ENCODE measurements around the gene FN3K.

FN3K gene

GRCh38 chr17:82734987-82735866 is at the start of gene FN3K:
Gene FN3K, plus strand, starts transcription at chr17:82735615. Its CDS starts 22 bp downstream, at chr17:82735637.
- DNase-seq (ENCODE audit: low read depth) = peak; percentile 39
- peak within 1 kb of the TSS; percentile 65 for H3K4me3 ChIP-seq (ENCODE audit: low read depth, low read length)

- no peak for DNase-seq (ENCODE audit: low read depth)
- no peak overlapping the region for H3K4me3 ChIP-seq (ENCODE audit: low read depth, low read length)
Measured at GRCh38 chr17:82686366-82687324, 48.8 kb upstream of the FN3K start.

DNA sequence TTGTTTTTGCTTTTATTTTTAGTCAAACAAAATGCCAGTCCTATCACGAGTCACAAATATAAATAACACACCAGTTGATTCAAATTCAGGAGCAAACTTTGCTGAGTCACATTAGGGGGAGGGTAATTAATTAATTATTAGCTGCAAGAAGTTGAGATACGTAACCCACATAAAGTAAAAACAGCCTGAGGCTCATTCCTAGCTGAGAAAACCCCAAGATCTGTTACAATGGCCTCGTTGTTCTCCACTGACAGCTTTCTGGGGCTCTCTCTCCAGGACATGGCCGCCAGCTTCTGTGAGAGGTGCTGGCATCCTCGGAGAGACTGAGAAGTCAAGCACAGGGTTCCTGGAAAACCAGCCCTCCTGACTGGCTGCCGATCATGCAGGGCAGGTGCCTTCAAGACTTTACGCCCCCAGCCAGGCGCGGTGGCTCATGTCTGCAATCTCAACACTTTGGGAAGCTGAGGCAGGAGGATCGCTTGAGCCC is 48.0 kb upstream of the FN3K start:
- H3K4me3 ChIP-seq (ENCODE audit: low read depth, low read length) = no peak overlapping the region

GRCh38 chr17:82687871-82688270 is 47.5 kb upstream of the FN3K start:
- no peak for DNase-seq (ENCODE audit: low read depth)
- H3K4me3 ChIP-seq (ENCODE audit: low read depth, low read length) = no peak overlapping the region

More for the DNA sequence above, 48.0 kb upstream of the FN3K start:
- DNase-seq (ENCODE audit: low read depth) = no peak

- DNase-seq (ENCODE audit: low read depth) = no peak
- H3K4me3 ChIP-seq (ENCODE audit: low read depth, low read length) = no peak overlapping the region
Measured at GRCh38 chr17:82689077-82689476, 46.3 kb upstream of the FN3K start.

GRCh38 chr17:82690786-82691489 is 44.5 kb upstream of the FN3K start:
- no peak for DNase-seq (ENCODE audit: low read depth)
- no peak overlapping the region for H3K4me3 ChIP-seq (ENCODE audit: low read depth, low read length)

GRCh38 chr17:82691714-82692113 is 43.7 kb upstream of the FN3K start:
- no peak overlapping the region for H3K4me3 ChIP-seq (ENCODE audit: low read depth, low read length)
- no peak for DNase-seq (ENCODE audit: low read depth)

DNA sequence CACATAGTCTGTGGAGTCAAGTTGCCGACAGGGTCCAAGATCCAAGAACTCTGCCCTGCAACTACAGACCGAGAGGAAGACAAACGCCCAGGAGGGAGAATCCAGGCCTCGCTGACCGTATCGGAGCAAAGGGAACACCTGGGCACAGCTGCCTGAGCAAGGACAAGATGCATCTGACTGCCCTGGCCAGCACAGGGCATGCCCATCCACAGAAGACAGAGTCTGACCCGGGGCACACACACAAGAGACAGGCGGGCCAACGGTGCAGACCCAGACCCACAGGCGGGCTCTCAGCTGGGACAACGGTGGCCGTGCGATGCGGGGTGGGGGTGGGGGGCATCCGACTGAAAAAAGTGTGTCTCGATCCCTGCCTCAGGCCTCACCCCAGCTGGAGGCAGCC is 43.1 kb upstream of the FN3K start:
- DNase-seq (ENCODE audit: low read depth) = no peak
- H3K4me3 ChIP-seq (ENCODE audit: low read depth, low read length) = no peak overlapping the region

- DNase-seq (ENCODE audit: low read depth) = no peak
- no peak overlapping the region for H3K4me3 ChIP-seq (ENCODE audit: low read depth, low read length)
Measured at GRCh38 chr17:82693168-82693867, 42.1 kb upstream of the FN3K start.

DNA sequence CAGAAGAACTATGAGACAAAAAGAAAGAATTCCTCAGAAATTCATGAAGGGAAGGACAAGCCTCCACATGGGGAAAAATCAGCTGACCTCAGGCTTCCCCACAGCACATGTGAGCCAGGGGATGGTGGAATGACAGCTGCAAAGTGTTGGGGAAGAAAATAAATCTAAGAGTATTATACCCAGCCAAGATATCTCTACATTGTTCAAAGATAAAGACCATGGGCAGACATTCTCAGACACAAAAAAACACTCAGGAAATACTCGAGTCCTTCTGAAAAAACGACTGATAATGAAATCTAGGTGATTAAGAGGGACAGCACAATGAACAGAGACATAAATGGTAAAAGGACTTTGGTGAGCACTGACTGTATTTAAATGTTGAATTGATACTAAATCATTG is 40.8 kb upstream of the FN3K start:
- DNase-seq (ENCODE audit: low read depth) = no peak
- H3K4me3 ChIP-seq (ENCODE audit: low read depth, low read length) = no peak overlapping the region

DNA sequence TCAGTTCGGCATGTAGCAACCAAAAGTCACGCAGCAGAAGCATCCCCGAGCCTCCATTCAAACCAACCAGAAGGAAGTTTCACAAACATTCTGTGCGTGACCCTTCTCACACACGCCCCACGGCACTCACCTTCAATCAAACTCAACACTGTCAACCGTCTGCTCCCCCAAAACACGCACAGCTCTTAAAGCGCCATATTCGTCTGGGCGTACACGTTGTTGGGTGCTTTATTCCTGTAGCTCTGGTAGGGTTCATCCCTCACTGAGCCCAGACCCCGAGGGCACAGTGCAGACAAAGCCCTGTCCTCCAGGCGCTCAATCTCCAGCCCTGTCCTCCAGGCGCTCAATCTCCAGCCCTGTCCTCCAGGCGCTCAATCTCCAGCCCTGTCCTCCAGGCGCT is 39.2 kb upstream of the FN3K start:
- DNase-seq (ENCODE audit: low read depth) = no peak
- H3K4me3 ChIP-seq (ENCODE audit: low read depth, low read length) = no peak overlapping the region

DNA sequence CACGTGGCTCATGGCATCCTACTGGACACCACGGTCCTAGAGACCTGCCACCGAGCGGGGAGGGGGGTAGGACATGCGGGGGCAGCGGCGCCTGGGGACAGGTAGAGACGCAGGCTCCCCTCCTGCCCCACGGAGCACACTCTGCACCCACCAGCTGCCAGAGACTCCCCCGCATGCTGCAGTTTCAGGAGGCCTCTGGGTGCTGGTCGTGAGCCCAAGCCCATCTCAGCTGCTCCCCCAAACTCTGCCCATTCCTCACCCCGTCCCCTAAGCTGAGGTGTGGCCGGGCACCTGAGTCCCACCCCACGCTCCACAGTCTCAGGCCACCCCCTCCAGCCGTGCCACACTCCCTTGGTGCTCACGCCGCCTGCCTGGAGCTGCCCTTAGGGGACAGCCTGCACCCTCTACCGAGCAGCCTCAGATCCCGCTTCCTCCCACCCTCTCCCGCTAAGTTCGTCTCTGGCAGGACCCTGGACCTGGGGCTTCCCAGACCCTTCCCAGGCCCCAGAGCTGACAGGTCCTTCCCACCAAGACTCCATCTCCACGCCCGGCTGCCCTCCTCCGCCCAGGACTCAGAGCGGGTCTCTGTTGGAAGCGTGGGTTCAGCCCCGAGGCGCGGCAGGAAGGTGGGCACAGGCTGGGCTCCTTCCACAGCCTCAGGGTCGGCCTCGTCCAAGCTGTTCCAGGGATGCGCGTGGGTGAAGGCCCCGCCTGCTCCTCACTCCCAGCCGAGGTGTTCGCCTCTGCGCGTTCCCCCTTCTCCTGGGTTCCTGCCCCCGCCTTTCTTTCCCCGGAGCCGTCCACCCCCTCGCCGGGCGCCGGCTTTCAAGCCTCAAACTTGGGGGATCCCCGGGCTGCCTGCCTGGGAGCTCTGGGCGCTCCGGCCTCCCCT is 38.3 kb upstream of the FN3K start:
- H3K4me3 ChIP-seq (ENCODE audit: low read depth, low read length) = peak overlapping the region; percentile 69
- DNase-seq (ENCODE audit: low read depth) = no peak

DNA sequence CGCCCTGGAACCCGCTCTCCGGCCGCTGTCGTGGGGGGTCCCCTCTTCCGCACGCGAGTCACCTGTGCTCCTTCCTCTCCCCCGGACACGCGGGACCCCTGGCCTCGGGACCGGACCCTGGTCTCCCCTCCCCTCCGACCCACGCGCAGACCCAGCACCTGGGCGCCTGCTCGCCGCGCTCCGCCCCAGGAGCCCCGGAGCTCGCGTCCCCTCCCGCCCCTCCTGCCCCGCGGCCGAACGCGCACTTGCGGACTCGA is 37.7 kb upstream of the FN3K start:
- H3K4me3 ChIP-seq (ENCODE audit: low read depth, low read length) = peak overlapping the region; percentile 69
- no peak for DNase-seq (ENCODE audit: low read depth)

DNA sequence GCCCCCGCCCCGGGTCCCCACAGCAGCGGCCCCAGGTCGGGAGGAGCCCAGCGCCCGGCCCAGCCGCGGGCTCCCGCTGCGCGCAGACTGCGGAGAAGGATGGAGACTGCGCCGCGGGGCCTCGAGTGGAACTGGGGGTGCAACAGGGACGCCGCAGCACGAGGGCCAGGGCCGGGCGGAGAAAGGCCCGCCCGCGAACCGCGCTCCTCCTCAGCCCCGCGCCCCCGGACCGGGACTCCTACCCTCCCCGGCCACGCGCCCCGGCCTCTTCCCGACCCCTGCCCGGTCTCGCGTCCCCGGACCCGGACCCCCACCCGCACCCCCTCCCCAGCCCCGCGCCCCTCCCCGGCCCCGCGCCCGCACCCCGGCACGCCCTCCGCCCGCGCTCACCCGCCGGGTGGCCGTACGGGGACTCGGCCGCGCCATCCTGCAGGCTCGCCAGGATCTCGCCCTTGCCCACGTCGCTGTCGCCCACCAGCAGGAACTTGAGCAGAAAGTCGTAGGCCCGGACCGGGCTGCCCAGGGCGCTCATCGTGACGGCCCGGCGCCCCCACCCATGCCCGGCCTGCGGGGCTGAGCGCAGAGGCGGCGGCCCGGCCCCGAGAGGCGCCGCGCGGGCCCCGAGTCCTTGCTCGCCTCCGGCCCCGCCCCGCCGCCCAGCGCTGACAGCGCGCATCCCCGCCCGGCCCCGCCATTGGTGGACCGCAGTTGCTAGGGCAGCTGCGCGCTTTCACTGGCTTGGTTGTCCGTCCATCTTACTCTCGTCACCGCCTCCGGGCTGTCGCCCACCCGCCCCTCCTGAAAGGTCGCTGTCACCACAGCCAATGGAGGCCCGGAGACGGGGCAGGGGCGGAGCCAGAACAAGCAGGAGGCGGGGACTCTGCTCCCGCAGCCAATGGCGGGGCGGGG is 37.1 kb upstream of the FN3K start, which contains the start of gene RAB40B:
RAB40B (minus strand) TSS at position 634 of the 909 bp plus-strand sequence; CDS start at position 532, 102 bp downstream.
- DNase-seq (ENCODE audit: low read depth) = peak; percentile 95
- H3K4me3 ChIP-seq (ENCODE audit: low read depth, low read length) = peak within 1 kb of the TSS; percentile 69

GRCh38 chr17:82698974-82699442 is 36.4 kb upstream of the FN3K start:
- DNase-seq (ENCODE audit: low read depth) = no peak
- peak overlapping the region; percentile 69 for H3K4me3 ChIP-seq (ENCODE audit: low read depth, low read length)

DNA sequence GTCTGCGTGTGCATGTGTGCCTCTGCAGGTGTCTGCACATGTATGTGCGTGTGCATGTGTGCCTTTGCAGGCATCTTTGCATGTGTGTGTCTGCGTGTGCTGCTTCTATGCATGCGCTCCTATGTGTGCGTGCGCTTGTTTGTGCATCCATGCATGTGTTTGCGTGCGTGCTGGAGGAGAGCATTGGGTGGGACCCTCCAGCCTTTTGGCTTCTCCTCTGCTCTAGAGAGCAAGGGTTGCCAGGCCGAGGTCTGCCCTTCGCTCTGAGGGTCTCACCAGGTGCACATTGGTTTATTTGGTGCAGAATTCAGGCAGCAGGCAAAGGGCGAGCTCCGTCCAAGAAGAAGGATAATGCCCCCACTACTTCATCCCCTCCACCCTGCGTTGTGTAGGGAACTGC is 35.9 kb upstream of the FN3K start:
- H3K4me3 ChIP-seq (ENCODE audit: low read depth, low read length) = peak overlapping the region; percentile 69
- no peak for DNase-seq (ENCODE audit: low read depth)
